Suppressor macrophage (primary cell): ENCODE measurements around the gene ZBTB20.

Experiments
- DNase-seq, 4 experiments: peaks; one replicate each; pipeline ENCODE4 v3.0.0-alpha.2; 2020 to 2022

The ZBTB20 gene

DNA sequence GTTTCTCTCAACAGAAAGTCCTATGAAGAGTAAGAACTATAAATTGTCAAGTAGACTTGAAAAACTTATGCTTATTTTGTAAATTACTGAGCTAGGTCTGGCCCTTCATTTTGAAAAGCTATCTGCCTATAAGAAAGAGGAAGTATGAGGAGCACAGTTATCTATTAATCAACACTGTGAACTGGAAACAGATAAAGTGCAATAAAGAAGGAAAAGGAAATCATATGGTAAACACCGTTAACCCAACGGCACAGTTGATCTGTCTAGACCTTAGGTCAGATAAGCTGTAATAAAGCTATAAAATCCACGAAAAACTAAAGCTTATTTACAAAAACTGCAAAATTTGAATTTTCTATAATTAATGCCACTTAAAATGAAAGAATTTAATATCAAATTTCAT, 242.5 kb downstream of the ZBTB20 start:
- peak in 1 of 4 experiments; percentile 3 for DNase-seq

DNA sequence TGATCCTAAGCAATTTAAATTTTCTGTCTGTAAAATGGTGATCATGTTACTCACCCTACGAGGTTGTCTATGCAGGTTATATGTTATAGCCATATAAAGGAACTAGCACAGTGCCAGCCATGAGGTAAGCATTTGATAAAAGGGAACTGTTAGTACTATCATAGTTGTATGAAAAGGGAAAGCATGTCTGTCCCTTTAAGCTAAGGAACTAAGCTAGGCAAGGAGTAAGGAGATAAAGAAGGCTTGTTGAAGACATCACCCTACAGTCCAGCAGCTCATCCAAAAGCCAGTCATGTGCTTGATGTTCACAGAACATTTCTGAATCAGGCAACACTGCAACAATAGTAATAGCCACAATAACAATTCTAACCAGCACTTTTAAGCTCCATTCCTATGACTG, 243.9 kb downstream of the ZBTB20 start:
- DNase-seq = peak in 3 of 4 experiments; percentile 18 to 42 (median 30)

DNA sequence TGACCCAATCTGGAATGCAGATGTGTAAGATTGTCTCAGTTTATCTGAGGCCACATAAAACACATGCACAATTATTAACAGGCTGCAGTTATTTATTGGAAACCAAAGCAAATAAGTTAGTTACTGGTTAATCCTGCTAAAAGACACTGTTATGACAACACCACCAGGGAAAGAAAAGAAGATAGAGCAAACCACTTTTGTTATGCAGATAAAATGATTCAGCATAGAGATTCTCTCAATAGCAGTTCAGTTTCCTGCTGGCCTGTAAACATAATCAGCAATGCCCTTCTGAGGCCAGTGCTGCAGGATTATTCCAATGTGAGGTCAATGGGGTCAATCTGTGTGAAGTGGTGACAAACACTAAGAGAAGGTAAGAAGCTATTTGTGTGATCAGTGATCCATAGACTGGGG, 244.4 kb downstream of the ZBTB20 start:
- DNase-seq = no peak

DNA sequence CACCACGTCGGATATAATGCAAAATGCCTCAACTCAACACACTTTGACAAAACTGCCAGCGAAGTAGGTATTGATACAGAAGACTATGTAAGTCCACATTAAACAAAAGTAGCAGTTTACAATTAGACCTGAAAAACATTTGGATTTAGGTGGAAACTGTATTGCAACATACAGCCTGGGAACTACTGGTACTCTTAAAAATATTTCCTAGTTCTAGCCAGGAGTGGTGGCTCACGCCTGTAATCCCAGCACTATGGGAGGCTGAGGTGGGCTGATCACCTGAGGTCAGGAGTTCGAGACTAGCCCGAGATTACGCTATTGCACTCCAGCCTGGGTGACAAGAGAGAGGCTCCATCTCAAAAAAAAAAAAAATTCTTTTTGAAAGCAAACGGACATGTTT, 246.2 kb downstream of the ZBTB20 start:
- DNase-seq = no peak

DNA sequence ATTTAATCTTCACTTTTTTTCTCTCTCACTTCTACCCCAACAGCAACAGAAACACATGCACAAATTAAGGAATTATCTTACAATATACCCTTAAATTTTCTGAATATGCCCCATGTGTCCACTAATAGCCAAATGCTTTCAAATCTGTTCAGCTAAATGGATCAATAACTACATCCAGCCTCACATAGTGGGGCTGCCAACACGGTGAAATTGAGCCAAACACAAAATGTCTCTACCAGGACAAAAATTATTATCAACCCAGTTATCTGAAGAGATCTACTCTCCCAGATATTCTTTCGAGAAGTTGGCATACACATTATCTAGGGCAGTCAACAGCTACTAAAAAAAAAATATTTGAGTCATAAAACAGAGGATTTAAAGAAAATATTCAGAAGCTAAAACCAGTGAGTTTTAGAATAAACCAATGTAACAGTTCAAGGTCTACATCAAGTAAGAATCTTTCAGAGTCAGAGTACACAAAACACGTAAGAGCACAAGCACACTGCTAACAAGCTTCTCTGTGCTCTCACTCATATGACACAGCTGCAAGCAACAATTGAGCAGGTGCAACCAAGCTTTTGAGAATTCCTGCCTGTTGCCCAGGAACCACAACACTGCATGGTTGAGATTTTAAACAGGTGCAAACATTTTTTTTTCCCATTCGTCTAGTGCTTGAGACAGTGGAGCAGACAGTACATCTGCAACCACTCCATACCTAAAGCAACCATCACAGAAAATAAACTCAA, 247.7 kb downstream of the ZBTB20 start:
- no peak for DNase-seq

DNA sequence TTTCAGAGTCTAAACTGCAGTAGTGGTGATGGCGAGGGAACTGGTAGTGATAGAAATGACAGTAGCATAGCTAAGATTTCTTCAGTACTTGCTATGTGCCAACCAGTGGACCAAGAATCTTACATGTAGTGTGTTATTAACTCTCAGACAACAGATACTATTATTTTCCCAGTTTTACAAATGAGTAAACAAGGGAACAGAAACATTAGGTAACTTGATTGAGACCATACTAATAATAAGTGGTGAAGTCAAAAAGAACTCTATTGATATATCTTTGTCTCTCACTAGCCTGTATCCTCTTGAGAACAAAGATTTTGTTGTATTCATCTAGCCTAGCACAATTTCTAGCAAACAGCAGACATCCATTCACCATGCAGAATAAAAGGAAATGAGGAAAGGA, 250.1 kb downstream of the ZBTB20 start:
- DNase-seq = no peak

DNA sequence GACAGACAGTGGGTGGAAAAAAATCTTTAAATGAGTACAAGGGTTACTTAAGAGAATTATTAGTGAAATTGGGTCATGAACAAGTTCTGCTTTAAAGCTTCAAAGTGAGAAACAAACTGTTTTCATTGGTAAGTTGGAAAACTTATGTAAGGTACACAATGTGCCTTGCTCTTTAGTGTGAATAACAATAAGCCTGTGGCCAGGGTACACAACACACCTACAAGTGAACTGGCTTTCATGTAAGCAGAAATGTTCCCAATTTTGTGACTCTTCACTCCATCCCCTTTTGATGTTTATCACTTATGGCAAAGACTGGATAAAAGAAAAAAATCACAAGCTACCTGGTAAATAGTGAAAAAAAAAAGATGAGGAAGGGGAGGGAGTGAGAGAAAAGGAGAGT, 253.7 kb downstream of the ZBTB20 start:
- DNase-seq = no peak

DNA sequence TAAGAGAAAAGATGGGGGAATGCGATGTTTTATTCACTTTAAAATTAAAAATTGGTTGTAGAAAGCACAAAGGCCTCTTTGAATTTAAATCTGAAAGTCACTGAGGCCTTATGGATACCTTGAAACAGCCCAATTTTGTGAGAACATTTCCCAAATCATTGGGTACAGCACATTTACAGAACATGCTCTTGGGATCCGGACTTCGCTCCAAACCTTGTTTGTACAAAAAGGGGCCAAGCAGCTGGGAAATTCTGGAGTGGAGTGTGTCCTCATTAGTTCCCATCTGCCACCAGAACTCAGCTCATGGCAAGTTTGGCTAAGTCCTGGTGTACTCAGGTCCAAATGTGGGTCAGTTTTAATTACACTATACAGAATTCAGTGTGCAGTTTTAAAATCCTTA, 254.2 kb downstream of the ZBTB20 start:
- DNase-seq = no peak

DNA sequence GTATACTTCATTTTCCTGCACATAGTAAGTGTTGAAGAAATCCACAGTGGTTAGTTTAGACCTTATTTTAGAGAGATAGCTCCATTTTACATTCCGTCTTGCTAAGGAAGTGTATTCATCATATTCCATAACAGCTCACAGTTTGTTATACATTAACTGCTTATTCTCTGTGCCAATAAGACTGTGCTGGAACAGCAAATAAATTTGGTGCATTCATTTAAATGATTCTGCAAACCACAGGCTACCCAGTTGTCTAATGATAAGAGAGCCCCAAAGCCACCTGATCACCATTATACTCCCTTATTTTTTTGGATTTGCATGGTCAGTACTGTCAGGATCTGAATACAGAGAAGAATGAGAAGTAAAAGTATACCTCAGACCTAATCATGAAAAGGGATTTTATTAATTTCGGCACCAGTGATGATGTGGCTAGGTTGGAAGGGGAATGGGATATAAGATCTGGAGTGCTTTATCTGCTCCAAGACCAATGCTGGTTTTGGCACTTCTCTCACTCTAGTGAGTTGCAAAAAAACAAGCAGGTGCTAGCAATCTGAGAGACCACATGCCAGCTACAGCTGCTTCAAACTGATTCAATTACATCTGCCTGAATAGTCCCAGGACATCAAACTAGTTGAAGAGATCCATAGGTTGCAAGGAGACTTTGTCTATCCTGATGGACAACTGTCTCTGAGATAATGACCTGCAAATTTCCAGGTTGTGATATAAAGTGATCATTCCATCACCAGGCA, 254.8 kb downstream of the ZBTB20 start:
- DNase-seq = no peak

DNA sequence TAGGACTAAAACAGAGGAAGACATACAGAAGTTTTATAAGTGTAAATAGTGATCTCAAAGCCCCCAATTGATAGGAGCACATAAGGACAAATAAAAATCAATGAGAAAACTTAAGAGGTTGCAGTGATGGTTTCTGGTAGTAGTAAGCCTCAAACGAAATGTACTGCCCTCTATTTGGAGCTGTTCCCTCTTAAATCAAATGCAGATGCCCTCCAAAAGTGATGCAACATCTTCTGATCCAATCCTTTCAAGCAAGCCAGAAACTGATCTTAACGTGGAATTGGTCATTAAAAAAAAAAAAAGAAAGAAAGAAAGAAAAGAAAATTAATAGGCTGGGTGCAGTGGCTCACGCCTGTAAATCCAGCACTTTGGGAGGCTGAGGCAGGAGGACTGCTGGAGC, 259.3 kb downstream of the ZBTB20 start:
- no peak for DNase-seq

DNA sequence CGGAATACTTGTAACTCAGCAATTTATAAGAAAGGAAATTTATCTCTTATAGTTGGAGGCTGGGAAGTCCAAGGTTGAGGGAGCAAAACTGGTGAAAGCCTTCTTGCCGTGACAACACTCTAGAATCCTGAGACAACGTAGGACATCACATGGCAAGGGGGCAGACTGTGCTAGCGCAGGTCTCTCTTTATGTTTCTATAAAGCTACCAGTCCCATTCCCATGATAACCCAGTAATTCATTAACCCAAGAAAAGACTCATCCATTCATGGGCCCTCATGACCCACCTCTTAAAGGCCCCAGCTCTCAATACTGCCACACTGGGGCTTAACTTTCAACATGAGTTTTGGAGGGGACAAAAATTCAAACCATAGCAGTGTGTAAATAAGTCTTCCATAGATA, 260.2 kb downstream of the ZBTB20 start:
- DNase-seq = no peak

DNA sequence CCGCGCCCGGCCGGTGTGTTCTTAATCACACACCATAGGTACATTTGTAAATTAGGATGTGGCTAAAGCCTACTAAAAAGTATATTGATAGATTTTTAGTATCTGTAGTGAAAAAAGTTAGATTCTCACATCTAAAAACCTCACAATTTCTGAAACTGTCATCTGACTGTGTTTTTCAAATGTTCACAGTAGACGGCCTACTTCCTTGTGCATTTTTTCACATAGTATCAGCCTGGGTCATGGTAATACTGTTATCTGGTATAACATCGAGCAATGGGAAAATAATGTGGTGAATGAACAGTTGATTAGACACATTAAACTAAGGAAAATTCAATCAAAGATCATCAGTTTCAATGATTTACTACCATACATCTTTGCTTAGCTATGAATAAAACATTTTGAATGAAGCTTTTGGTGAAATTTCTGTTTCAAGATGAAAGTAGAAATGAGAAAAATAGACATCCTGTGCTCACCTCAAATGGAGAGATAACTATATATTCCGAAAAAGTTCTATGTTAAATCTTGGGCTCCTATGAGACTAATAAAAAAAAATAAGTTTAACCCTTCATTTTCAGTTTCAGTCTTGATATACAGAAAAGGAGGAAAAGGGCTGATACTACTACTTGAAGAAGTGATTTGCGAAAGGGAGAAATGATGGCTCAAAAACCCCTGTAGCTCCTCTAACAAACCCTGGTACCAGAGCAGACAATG, 262.7 kb downstream of the ZBTB20 start:
- no peak for DNase-seq

DNA sequence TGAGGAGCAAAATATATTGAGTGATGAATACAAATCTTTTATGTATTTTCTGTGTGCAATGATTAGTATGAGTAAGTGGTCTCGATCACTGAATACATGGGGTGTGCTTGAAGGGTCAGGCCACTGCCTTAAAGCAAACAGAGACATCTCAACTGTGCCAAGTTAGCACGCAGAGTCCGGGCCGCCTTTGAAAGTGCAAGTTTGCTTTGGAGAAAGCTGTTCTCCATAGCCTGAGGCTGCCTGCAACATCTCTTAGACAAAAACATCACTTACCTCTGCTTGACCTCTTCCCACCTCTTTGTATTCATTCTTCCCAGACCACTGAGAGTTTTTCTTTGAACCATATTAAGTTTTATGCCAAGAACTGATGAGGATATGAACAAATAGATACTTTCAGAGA, 267.0 kb downstream of the ZBTB20 start:
- DNase-seq = no peak

DNA sequence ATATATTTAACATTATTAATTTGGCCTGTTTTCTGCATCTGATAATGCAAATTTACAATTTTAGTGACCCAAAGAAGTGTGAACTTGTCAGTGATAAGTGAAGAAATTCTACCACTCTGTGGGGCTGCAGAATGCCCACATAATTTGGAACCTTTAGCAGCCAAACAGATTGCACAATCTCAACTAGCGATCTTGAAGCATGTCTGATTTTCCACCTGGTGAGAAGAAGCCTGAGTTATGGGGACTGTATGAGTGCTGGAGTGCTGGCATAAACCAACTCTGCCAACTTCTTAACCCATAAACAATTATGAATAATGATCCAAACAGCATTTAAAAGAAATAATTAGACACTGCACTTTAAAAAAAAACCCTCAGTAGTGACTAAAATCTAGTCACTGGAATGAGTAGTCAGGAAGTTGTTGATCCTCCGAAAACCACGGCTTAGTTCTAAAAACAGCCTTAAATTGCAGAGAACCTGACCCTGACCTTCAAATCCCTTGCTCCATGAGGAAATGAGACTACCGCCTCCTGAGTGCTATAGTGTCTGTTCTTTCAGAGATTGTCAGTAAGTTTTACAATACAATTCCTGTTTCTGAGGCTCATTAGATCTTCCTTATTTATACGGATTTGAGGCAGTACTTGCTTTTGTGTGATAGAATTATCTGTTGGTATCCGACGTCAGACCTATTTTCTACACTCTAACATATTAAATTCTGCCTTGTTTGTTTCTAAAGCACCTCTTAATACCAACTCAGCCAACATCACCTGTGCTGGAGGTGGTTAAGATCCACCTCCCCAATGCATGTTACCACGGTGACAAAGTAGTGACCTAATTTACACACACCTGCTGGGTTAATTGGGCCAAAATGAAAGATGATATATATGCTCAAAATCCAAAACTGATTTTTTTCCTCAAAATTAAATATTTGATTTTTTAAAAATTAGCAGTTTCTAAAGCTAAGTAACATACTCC, 267.7 kb downstream of the ZBTB20 start:
- DNase-seq = peak; percentile 59 to 84 (median 70)

DNA sequence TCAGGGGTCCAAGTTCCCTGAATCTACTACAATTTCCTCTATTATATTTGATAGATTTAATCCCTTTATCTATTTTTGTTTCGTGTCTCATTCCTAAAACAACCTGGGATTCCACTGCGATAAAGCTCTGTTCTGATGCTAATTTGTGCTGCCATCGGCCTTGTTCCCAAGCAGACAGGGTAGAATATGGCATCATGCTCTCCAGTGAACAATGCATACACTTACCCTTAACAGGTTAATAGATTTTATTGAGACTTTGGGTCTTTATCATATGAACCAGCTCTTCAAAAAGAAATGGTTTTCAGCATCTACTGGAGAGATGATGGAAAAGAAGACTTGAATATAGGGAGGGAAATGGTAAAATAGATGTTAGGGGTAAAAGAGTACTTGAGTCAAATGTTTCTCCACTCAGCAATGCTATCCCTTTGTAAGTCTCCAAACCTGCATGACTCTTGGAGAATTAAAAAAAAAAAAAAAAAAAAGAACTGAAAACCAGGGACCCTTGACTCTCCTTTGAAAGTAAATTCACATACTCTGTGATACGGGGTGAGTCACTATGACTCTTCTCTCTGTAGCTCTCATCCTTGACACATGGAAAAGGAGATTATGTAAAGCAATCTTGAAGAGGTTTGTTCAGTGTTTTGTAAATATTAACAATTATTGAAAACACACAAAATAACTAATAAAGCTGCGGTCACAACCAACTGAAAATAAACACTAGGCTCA, 268.8 kb downstream of the ZBTB20 start:
- peak in 1 of 4 experiments; percentile 27 for DNase-seq

DNA sequence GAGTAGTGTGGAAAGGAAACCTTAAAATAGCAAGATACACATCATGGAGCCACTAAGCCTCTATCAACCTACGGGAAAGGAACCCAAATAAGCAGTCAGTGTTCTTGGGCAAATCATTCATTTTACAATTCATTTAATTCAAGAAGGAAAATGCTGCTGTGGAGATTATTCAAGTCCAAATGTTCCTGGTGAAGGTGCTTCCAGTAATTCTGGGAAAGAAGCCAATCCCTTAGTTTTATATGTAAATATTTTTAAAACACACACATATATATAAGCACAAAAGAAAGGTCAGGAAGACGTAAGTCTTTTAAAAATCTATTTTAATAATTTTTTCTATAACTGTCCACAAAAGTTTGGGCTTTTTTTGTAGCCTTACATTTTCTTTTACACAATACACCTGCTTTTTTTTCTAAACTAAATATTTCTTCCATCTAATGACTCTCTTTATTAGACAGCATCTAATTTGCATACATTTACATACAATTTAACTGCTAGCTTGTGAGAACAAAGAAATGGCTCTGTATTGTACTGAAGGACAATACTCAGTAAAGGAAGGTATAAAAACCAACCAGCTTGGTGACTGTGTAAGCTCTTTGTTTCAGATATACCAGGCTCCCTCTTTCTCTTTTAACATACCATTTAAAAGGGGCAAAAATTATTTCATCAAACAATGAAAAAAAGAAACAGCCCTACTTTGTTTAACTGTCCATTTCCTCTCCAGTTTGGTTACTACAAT, 269.5 kb downstream of the ZBTB20 start:
- no peak for DNase-seq

DNA sequence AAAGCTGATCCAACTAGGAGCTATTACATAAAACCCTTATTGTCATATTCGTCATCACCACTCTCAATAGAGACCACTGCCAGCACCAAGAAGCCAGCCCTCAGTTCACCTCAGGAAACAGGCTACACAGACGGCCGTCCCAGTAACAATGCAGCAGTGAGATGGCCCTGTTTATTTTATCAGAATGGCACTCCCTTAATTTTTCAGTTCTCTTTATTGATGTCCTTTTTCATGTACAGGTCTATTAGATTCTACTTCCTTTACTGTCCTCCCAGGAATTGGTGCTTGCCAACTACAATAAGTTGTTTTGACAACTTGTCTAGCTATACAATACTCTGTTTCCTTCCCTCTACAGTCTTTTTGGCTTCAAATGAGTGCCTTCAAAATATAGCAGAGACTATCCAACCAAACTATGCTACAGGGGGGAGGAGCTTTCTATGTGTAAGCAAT, 272.5 kb downstream of the ZBTB20 start:
- DNase-seq = no peak

DNA sequence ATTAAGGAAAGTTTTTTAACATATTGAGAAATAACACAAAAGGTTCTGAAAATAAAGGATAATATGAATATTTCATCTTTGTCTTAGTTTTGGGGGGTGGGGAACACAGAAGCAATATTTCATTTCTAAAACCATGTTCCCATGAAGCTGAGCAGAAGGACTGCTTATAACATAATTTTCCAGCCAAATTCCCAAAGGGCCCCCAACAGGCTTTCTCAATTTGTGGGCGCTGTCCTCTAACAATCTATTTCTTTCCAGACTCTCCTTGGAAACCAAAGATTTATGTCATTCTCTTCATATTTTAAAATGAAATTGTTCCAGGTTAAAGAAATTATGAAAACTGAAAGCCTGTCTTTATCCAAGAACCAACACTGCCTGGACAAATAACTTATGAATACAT, 273.5 kb downstream of the ZBTB20 start:
- no peak for DNase-seq

DNA sequence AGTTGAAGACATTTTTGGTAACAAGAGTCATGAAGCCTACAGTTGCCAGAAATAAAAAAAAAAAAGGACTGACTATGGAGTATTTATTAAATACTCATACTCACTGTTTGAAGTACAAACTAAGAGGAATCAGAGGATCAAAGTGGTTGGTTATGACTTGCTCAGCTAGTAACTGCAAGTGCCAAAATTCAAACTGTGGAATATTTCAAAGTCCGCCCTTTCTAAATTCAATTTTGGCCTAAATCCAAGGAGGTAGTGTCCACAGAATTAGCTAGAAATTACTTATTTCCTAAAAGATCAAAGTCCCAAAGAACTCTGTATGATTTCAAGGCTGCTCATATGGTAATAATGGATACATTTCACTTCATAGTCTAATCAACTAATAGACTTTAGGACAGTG, 274.5 kb downstream of the ZBTB20 start:
- DNase-seq = no peak

DNA sequence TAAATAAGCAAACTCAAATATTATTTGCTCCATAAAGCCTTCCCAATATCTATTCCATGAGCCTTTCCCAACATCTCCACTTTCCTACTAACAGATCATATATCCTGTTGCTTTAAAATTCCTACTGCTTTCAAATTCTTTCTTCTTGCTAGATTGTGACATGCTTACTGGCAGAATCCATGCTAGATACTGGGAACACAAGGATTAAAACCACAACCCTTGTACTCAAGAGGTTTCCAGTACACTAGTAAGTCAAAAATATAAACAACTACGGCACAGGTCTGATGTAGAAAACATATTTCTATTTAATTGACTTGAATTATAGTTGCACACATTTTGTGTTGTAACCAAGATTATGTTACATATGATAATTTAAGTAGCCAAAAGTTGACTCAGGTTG, 275.0 kb downstream of the ZBTB20 start:
- no peak for DNase-seq
